ENCODE measurements around the gene AASDHPPT.

Gene AASDHPPT

DNA sequence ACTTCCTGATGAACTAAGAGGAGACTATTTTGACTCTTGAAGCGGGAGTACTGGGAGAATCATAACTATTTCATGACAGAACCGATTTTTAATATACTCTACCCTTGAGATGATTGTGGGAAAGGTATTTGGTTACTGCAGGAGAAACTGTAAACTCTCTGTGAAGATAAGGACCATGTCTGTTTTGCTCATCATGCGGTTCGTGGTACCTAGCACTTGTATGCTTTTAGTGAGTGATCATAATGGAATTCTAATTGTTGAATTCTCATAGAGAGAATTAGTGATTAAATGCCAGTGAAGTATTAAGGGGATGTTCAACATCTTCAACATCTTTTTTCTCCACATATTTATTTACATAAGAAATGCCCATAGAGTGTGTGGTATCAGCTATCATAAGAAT is 11.4 kb downstream of the AASDHPPT start:
- no peak overlapping the region for H3K4me3 ChIP-seq (ENCODE audit: low read length)
- no peaks in the 10 kb centered on the region for H3K27me3 ChIP-seq (ENCODE audit: insufficient read depth, low read length)

DNA sequence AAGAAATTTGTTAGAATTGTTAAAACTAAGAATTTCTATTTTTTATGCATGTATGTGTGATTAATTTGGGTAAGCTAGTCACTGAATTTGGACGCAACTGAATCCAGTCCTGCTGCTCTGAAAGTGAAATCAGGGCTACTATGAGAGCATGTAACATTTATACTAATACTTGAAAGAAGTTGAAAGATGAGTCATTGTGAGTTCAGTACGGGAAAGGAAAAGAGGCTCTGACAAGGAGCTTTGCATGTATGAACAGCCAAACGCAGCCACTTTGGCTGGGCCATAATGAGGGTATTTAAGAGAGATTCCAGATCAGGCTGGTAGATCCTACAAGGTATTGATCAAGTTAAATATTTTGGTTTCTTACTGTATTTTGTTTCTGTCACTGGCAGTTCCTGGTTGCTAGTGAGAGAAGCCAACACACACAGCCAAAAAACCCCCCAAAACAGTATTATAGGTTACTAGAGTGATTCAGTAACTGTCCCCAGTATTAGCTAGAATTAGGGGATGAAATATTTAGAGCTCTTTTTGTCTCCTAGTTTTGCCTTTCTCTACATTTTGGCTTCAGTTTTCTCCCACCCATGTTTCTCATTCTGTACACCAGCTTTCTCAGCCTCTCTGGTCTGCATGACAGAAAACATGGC is 14.1 kb downstream of the AASDHPPT start:
- Histone ChIP-seq H3K9ac (ENCODE audit: low read depth, low read length) (no peak overlapping the region), H3K4me3 (ENCODE audit: low read length) (no peak overlapping the region), H3K27me3 (ENCODE audit: insufficient read depth, low read length) (no peaks in the 10 kb centered on the region), H3K9me3 (ENCODE audit: insufficient read depth, low read depth, low read length) (no peaks in the 10 kb centered on the region), H3K4me1 (ENCODE audit: insufficient read depth, low read length) (no peaks in the 10 kb centered on the region), H3K27ac (ENCODE audit: low read length) (no peak overlapping the region), H3K36me3 (ENCODE audit: insufficient read depth, low read depth, low read length) (peaks cover 86% of the 10 kb centered on the region)

More for the DNA sequence above, 11.4 kb downstream of the AASDHPPT start:
- no peak overlapping the region for H3K27ac ChIP-seq (ENCODE audit: low read length)
- H3K9me3 ChIP-seq (ENCODE audit: insufficient read depth, low read depth, low read length), result no peaks in the 10 kb centered on the region
- H3K9ac ChIP-seq (ENCODE audit: low read depth, low read length), result no peak overlapping the region
- H3K4me1 ChIP-seq (ENCODE audit: insufficient read depth, low read length), result no peaks in the 10 kb centered on the region
- peaks cover 80% of the 10 kb centered on the region for H3K36me3 ChIP-seq (ENCODE audit: insufficient read depth, low read depth, low read length)

DNA sequence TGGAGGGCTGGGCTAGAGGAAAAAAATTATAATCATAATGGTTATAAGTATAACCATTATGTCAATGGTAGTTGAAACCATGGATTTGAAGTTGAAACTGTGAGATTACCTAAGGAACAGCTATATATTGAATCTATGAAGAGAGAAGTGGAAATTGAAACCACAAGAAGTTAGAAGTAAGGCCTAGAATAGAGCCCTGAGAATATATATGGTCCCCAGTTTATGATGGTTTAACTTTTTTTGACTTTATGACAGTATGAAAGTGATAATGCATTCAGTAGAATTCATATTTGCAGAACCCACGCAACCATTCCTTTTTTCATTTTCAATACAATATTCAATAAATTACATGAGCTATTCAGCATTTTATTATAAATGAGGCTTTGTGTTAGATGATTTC is 15.0 kb downstream of the AASDHPPT start:
- Histone ChIP-seq H3K9me3 (ENCODE audit: insufficient read depth, low read depth, low read length) (no peaks in the 10 kb centered on the region), H3K4me1 (ENCODE audit: insufficient read depth, low read length) (no peaks in the 10 kb centered on the region), H3K27ac (ENCODE audit: low read length) (no peak overlapping the region), H3K4me3 (ENCODE audit: low read length) (no peak overlapping the region), H3K27me3 (ENCODE audit: insufficient read depth, low read length) (no peaks in the 10 kb centered on the region), H3K9ac (ENCODE audit: low read depth, low read length) (no peak overlapping the region), H3K36me3 (ENCODE audit: insufficient read depth, low read depth, low read length) (peaks cover 90% of the 10 kb centered on the region)

DNA sequence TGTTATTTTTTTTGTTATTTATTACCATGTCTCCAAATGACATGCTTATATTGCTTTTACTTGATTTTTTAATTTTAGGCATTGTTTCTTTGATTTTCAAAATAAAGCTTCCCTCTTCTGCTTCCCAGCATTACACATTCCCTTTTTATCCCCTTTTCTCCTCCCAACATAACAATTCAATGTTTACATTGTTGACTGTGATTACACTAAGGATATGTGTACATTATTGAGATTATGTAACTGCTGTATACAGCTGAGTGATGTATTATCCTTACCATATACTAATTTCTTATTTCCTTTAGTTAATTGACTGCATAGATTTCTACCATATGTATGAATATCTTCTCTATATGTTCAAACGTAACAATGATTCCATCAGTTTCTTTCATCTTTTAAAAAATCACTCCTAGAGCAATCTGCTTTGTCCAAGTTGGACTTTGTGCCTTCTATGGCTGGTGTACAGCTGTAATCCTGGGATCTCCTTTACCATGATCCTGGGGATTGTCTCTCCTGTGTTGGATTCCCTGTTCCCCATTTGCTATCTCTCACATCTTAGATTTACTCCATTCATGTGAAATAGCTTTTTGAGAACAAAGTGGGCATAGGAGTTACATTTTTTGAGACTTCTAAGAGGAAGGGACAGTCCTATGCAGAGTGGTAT is 21.6 kb downstream of the AASDHPPT start:
- Histone ChIP-seq H3K9ac (ENCODE audit: low read depth, low read length) (no peak overlapping the region), H3K4me3 (ENCODE audit: low read length) (no peak overlapping the region), H3K27me3 (ENCODE audit: insufficient read depth, low read length) (no peaks in the 10 kb centered on the region), H3K27ac (ENCODE audit: low read length) (no peak overlapping the region), H3K36me3 (ENCODE audit: insufficient read depth, low read depth, low read length) (peaks cover 52% of the 10 kb centered on the region), H3K9me3 (ENCODE audit: insufficient read depth, low read depth, low read length) (no peaks in the 10 kb centered on the region), H3K4me1 (ENCODE audit: insufficient read depth, low read length) (0 out of 2 replicates have a peak, but pooled peaks cover 5% of the 10 kb centered on the region)

DNA sequence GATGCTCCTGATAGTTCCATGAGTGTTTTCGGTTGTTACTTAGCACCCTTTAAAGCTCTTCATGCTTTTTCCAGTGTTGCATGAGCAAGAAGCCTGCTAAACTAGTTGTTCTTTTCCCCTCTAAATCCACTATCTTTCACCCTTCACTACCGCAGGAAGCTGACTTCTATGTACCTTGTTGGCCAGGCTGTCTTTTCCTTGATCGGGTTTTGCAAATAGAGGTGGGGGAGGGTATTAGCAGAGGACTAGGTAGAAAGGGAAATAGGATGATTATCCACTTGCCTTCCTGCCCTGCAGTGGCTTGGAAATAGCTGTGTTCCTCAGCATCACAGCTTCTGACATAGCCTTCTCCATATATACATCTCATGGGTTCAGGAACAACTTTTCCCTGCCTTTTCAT is 23.9 kb downstream of the AASDHPPT start:
- no peak overlapping the region for H3K4me3 ChIP-seq (ENCODE audit: low read length)
- no peaks in the 10 kb centered on the region for H3K27me3 ChIP-seq (ENCODE audit: insufficient read depth, low read length)
- H3K4me1 ChIP-seq (ENCODE audit: insufficient read depth, low read length), result 0 out of 2 replicates have a peak, but pooled peaks cover 5% of the 10 kb centered on the region
- H3K36me3 ChIP-seq (ENCODE audit: insufficient read depth, low read depth, low read length), result peaks cover 29% of the 10 kb centered on the region
- H3K9ac ChIP-seq (ENCODE audit: low read depth, low read length), result no peak overlapping the region
- no peaks in the 10 kb centered on the region for H3K9me3 ChIP-seq (ENCODE audit: insufficient read depth, low read depth, low read length)
- no peak overlapping the region for H3K27ac ChIP-seq (ENCODE audit: low read length)

DNA sequence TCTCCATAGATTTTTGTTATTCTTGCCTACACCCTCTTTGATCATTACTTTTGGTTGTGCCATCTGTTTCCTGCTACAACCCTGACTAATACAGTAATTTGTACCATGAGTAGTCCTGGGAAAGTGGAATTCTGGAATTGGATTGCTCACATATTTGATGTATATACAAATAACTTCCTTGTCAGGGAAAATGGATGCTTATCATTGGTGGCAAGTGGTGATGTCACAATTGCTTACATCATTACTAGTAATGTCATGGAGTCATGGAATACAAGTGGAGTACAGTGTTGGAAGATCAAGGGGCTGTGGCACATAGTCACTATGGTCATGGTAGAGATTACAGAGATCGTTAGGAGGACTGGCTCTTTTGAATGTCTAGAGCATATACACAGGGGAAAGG is 24.4 kb downstream of the AASDHPPT start:
- no peak overlapping the region for H3K27ac ChIP-seq (ENCODE audit: low read length)
- H3K9me3 ChIP-seq (ENCODE audit: insufficient read depth, low read depth, low read length), result no peaks in the 10 kb centered on the region
- peaks cover 24% of the 10 kb centered on the region for H3K36me3 ChIP-seq (ENCODE audit: insufficient read depth, low read depth, low read length)
- no peak overlapping the region for H3K4me3 ChIP-seq (ENCODE audit: low read length)
- H3K4me1 ChIP-seq (ENCODE audit: insufficient read depth, low read length), result 0 out of 2 replicates have a peak, but pooled peaks cover 5% of the 10 kb centered on the region
- no peak overlapping the region for H3K9ac ChIP-seq (ENCODE audit: low read depth, low read length)
- H3K27me3 ChIP-seq (ENCODE audit: insufficient read depth, low read length), result no peaks in the 10 kb centered on the region

DNA sequence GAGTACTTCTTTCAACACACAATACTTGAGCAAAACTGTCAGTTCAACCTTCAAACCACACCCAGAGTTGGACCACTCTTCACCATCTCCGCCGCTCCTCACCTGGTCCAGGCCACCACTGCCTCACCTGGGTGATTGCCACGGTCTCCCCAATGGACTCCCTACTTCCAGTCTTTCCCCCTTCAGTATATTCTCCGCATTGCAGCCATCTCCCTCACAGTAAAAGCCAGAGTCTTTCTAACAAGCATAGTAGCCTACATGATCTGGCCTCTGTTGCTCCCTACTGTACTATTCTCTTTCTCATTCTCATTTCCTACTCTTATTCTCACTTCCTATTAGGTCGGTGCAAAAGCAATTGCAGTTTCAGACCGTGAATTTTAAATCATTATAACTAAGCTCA is 28.5 kb downstream of the AASDHPPT start:
- Histone ChIP-seq H3K27ac (ENCODE audit: low read length) (no peak overlapping the region), H3K4me1 (ENCODE audit: insufficient read depth, low read length) (0 out of 2 replicates have a peak, but pooled peaks cover 5% of the 10 kb centered on the region), H3K9ac (ENCODE audit: low read depth, low read length) (no peak overlapping the region), H3K36me3 (ENCODE audit: insufficient read depth, low read depth, low read length) (no peaks in the 10 kb centered on the region), H3K4me3 (ENCODE audit: low read length) (no peak overlapping the region), H3K27me3 (ENCODE audit: insufficient read depth, low read length) (no peaks in the 10 kb centered on the region), H3K9me3 (ENCODE audit: insufficient read depth, low read depth, low read length) (no peaks in the 10 kb centered on the region)

DNA sequence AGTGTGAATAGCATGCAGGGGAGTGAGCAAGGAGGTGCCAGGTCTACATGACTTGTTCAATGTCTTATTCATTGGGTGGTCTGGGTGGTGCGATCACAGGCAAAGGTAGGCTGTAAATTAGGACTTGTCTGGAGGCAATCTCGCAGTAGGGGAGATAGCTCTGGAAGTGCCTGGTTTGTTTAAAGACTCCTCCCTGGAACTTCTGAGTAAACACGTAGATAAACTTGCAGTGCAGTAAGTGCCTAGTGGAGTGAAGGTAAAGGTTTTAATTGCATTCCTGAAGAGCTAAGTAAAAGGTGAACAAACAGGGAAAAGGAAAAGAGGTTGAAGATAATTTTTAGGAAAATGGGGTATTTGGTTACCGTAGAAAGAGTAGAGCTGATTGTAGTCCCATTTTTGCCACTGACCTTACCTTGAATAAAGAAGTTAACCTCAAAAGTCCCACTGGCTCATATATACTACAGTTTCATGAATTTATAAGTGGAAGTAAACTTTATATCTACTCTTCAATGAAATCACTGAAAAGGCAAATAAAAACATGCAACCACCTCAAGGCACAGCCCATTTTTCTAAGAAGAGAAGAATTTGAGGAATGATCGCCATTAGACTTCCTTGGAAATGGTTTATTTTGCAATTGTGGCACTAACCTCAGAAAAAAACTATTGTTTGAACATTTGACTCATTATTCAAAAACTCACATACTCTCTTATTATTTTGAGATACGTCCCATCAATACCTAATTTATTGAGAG is 44.3 kb downstream of the AASDHPPT start:
- no peaks in the 10 kb centered on the region for H3K4me1 ChIP-seq (ENCODE audit: insufficient read depth, low read length)
- H3K27me3 ChIP-seq (ENCODE audit: insufficient read depth, low read length), result no peaks in the 10 kb centered on the region
- no peak overlapping the region for H3K27ac ChIP-seq (ENCODE audit: low read length)
- H3K4me3 ChIP-seq (ENCODE audit: low read length), result no peak overlapping the region
- no peaks in the 10 kb centered on the region for H3K36me3 ChIP-seq (ENCODE audit: insufficient read depth, low read depth, low read length)
- H3K9me3 ChIP-seq (ENCODE audit: insufficient read depth, low read depth, low read length), result no peaks in the 10 kb centered on the region
- no peak overlapping the region for H3K9ac ChIP-seq (ENCODE audit: low read depth, low read length)

DNA sequence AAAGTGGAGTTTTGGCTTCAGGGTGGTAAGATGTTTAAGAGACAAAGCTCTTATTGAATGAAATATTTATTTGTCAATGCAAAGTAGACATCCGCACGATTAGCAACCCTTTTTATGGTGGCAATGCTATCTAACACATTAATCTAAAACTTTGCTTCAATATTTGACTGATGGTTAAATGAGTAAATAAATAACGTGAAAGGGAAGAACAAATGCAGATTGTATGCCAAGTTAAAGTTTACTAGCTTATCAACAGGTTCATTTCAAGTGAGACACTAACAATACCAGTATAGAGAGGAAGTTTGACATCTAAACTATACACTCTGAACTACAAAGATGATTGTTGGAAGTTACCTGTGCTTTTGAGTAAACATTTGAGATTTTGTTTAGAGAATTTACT is 50.1 kb downstream of the AASDHPPT start:
- Histone ChIP-seq H3K9ac (ENCODE audit: low read depth, low read length) (no peak overlapping the region), H3K4me3 (ENCODE audit: low read length) (no peak overlapping the region), H3K27me3 (ENCODE audit: insufficient read depth, low read length) (no peaks in the 10 kb centered on the region), H3K9me3 (ENCODE audit: insufficient read depth, low read depth, low read length) (no peaks in the 10 kb centered on the region), H3K36me3 (ENCODE audit: insufficient read depth, low read depth, low read length) (no peaks in the 10 kb centered on the region), H3K4me1 (ENCODE audit: insufficient read depth, low read length) (peaks cover 3% of the 10 kb centered on the region; the same call in 1 of the 2 replicates), H3K27ac (ENCODE audit: low read length) (no peak overlapping the region)

DNA sequence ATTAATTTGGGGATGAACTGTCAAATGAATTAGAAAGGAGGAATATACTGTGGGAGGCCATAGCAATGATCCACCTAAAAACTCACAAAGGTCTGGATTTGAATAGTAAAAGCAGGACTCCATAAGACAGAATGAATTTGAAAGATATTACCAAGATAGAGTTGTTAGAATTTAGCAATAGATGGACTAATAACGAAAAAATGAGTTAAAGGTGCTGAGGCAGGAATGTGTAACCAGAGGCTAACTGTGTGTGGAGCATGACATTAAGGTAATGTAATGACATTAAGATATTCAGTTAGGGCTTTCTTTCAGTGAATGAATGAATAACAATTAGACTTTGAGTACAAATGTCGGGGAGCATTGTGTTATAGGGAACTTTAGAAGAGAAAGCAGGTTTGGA is 51.3 kb downstream of the AASDHPPT start:
- Histone ChIP-seq H3K27me3 (ENCODE audit: insufficient read depth, low read length) (no peaks in the 10 kb centered on the region), H3K36me3 (ENCODE audit: insufficient read depth, low read depth, low read length) (no peaks in the 10 kb centered on the region), H3K9ac (ENCODE audit: low read depth, low read length) (no peak overlapping the region), H3K9me3 (ENCODE audit: insufficient read depth, low read depth, low read length) (no peaks in the 10 kb centered on the region), H3K4me3 (ENCODE audit: low read length) (no peak overlapping the region), H3K4me1 (ENCODE audit: insufficient read depth, low read length) (peaks cover 3% of the 10 kb centered on the region; the same call in 1 of the 2 replicates), H3K27ac (ENCODE audit: low read length) (no peak overlapping the region)

DNA sequence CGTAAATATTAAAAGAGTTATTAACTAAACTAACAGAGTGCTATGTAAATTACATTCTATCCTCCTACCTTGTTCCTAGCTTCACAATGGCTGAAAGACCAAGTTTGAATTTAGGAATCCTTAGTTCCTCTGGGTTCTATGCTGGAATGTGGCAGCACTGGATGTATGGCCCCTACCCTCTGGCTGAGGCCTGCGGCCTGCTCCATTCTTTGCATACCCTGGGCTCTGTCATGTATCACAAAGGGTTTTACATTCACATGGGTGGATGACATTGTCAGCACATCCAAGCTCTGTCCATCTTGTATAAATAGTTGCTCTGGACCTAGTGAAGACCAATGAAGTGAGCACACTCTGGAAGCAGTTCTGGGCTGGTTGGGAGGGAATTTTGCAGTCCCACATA is 54.5 kb downstream of the AASDHPPT start:
- no peaks in the 10 kb centered on the region for H3K9me3 ChIP-seq (ENCODE audit: insufficient read depth, low read depth, low read length)
- H3K9ac ChIP-seq (ENCODE audit: low read depth, low read length), result no peak overlapping the region
- no peak overlapping the region for H3K4me3 ChIP-seq (ENCODE audit: low read length)
- H3K4me1 ChIP-seq (ENCODE audit: insufficient read depth, low read length), result peaks cover 3% of the 10 kb centered on the region; the same call in 1 of the 2 replicates
- H3K27me3 ChIP-seq (ENCODE audit: insufficient read depth, low read length), result no peaks in the 10 kb centered on the region
- H3K27ac ChIP-seq (ENCODE audit: low read length), result no peak overlapping the region
- H3K36me3 ChIP-seq (ENCODE audit: insufficient read depth, low read depth, low read length), result no peaks in the 10 kb centered on the region

All from iPS-20b (cell line).